ENCODE data around the gene ZNF836. TPM values are rescaled to one million over a fixed set of nuclear protein-coding genes. Genes with fewer than 3 reads are reported as not detected.
A peak's percentile ranks its signal among the peaks of the same experiment; 100 is the strongest.

Gene ZNF836
- total RNA-seq, 2 donors from 2014 or later: 22.1 to 26.2 TPM

DNA sequence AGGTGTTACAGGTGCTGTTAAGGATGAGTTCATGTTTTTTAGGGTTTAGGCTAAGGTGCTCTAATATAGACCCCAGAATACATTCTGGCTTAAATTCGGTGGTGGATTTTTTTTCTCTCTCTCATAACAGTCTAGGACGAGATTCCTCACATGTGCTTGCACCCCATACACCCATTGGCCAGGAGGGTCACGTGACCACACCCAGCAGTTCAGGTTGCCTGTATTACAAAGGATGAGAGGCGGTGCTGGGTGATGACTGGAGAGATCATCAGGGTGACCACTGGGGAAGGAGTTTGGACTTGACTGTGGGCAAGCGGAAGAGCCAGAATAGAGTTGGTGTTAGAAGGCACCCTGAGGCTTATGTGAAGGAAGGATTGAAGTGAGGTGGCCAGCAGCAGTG, 46.2 kb upstream of the ZNF836 start:
- peak; percentile 51 for DNase-seq
- Mint-ChIP-seq H3K36me3 (ENCODE audit: low read depth) (peaks cover 87% of the 10 kb centered on the region), H3K4me3 (no peak overlapping the region), H3K27me3 (ENCODE audit: insufficient read depth) (no peaks in the 10 kb centered on the region), H3K27ac (peak overlapping the region; percentile 38), H3K9me3 (no peaks in the 10 kb centered on the region), H3K4me1 (no peaks in the 10 kb centered on the region)
- H3K9ac ChIP-seq (ENCODE audit: extremely low read depth, low read length, poor library complexity, severe bottlenecking): no peak overlapping the region
- TF ChIP-seq CTCF (conservative IDR thresholded peaks at IDR 0.05): no peak
- no peak overlapping the region for H3K27ac ChIP-seq (ENCODE audit: low read depth, low read length)
- 95 to 100% methylated on average over 3 to 5 of the region's 5 CpGs for WGBS, 2 experiments (ENCODE audit: insufficient coverage in 1 of 2, insufficient read length in 1 of 2)
- no peaks in the 10 kb centered on the region for H3K4me1 ChIP-seq (ENCODE audit: control insufficient read depth, insufficient read depth, low read length)
- no peaks in the 10 kb centered on the region for H3K9me3 ChIP-seq (ENCODE audit: control insufficient read depth, low read length)
- no peaks in the 10 kb centered on the region for H3K27me3 ChIP-seq (ENCODE audit: control insufficient read depth, insufficient read depth, low read length, poor library complexity, severe bottlenecking)
- peaks cover 97% of the 10 kb centered on the region for H3K36me3 ChIP-seq (ENCODE audit: control insufficient read depth, insufficient read depth, low read length)
- H3K4me3 ChIP-seq (ENCODE audit: low read length): no peak overlapping the region

- H3K36me3 Mint-ChIP-seq (ENCODE audit: low read depth): peaks cover 88% of the 10 kb centered on the region
- H3K9me3 Mint-ChIP-seq: no peaks in the 10 kb centered on the region
Observed at GRCh38 chr19:52216401-52216800, 45.0 kb upstream of the ZNF836 start.

DNA sequence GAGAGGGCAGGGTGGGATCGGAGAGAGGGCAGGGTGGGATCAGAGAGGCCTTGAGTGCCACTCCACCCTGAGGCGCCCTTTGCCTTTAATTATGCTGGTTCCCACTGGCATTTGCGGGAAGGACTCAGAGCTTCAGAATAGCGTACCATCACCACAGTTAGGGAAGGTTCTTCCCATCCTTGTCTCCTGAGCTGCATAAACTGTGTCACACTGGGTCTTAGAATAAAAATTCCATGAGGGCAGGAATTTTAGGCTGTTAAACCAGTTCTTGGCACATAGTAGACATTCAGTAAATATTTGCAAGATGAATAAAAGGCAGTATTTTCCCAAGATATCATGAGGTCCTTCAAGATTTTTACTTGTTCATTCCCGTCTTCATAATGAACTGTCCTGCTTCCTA, 42.8 kb upstream of the ZNF836 start:
- no peak for TF ChIP-seq CTCF (conservative IDR thresholded peaks at IDR 0.05)
- DNase-seq: no peak
- Mint-ChIP-seq H3K27me3 (ENCODE audit: insufficient read depth) (no peaks in the 10 kb centered on the region), H3K27ac (no peak overlapping the region), H3K9me3 (no peaks in the 10 kb centered on the region), H3K36me3 (ENCODE audit: low read depth) (peaks cover 84% of the 10 kb centered on the region), H3K4me3 (no peak overlapping the region), H3K4me1 (no peaks in the 10 kb centered on the region)
- Histone ChIP-seq H3K4me1 (ENCODE audit: control insufficient read depth, insufficient read depth, low read length) (no peaks in the 10 kb centered on the region), H3K27ac (ENCODE audit: low read depth, low read length) (no peak overlapping the region), H3K9ac (ENCODE audit: extremely low read depth, low read length, poor library complexity, severe bottlenecking) (no peak overlapping the region), H3K27me3 (ENCODE audit: control insufficient read depth, insufficient read depth, low read length, poor library complexity, severe bottlenecking) (no peaks in the 10 kb centered on the region), H3K4me3 (ENCODE audit: low read length) (no peak overlapping the region), H3K9me3 (ENCODE audit: control insufficient read depth, low read length) (no peaks in the 10 kb centered on the region), H3K36me3 (ENCODE audit: control insufficient read depth, insufficient read depth, low read length) (peaks cover 92% of the 10 kb centered on the region)
- WGBS, 2 experiments (ENCODE audit: insufficient coverage in 1 of 2, insufficient read length in 1 of 2): 93 to 100% methylated on average over 5 of the region's 5 CpGs

More at GRCh38 chr19:52216401-52216800, 45.0 kb upstream of the ZNF836 start:
- Mint-ChIP-seq H3K27me3 (ENCODE audit: insufficient read depth) (no peaks in the 10 kb centered on the region), H3K4me1 (no peaks in the 10 kb centered on the region), H3K4me3 (no peak overlapping the region), H3K27ac (no peak overlapping the region)
- no peak for DNase-seq
- Histone ChIP-seq H3K9me3 (ENCODE audit: control insufficient read depth, low read length) (no peaks in the 10 kb centered on the region), H3K9ac (ENCODE audit: extremely low read depth, low read length, poor library complexity, severe bottlenecking) (no peak overlapping the region), H3K4me1 (ENCODE audit: control insufficient read depth, insufficient read depth, low read length) (no peaks in the 10 kb centered on the region), H3K27ac (ENCODE audit: low read depth, low read length) (no peak overlapping the region), H3K36me3 (ENCODE audit: control insufficient read depth, insufficient read depth, low read length) (peaks cover 97% of the 10 kb centered on the region), H3K4me3 (ENCODE audit: low read length) (no peak overlapping the region), H3K27me3 (ENCODE audit: control insufficient read depth, insufficient read depth, low read length, poor library complexity, severe bottlenecking) (no peaks in the 10 kb centered on the region)
- TF ChIP-seq CTCF (conservative IDR thresholded peaks at IDR 0.05): no peak
- 70 to 95% methylated on average over 2 to 3 of the region's 3 CpGs for WGBS, 2 experiments (ENCODE audit: insufficient coverage in 1 of 2, insufficient read length in 1 of 2)
